A673 (cell line): Measurements from ENCODE around the gene EVI2B.

ENCODE experiments used
- CTCF ChIP-seq: fragments of 300-800, 200-600 bp; sonication (generic); conservative IDR thresholded peaks from 2 replicates; pipeline ENCODE4 v1.5.1; 2017; ENCODE audit warnings: low read depth, mild to moderate bottlenecking, antibody characterized with exemption, low read length, moderate library complexity, mixed read lengths
- EZH2 ChIP-seq: fragments of 200-600 bp; sonication (generic); IDR thresholded peaks from 2 replicates; pipeline ENCODE4 v1.6.1; 2017; ENCODE audit warnings: borderline replicate concordance, low read depth, mild to moderate bottlenecking, mixed read lengths, antibody characterized with exemption, low read length; ENCODE audit not compliant: poor library complexity, severe bottlenecking

DNA sequence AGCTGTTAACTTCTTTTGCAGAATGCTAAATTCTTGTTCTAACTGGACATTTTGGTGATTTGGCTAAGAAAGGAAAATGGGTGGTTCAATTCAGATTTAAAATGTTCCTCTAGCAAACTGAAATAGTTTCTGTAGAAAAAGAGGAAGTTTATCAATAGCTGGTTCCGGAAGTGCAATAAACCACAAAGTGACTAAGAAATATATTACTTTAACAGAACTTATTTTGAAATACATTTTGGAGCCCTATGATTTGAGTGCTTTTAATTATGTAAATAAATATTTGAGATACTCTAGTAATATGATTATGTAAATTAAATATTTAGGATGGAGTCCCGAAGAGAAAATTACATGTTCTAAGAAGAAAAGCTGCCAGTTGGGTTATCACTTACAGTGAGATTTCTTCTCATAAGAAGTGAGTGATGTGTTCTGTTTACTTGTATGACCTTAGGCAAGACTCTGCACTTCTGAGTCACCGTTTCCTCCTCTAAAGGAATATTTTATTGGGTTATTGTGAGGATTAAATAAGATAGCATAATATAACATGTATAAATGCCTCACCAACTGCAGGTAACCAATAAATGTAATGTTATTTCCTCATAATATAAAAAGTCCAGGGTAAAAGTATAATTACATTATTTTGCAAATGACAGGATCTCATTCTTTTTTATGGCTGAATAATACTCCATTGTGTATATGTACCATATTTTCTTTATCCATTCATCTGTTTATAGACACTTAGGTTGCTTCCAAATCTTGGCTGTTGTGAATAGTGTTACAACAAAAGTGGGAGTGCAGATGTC is at the start of gene EVI2B:
- no peak for TF ChIP-seq CTCF
- no peak for TF ChIP-seq EZH2
